ENCODE data around the gene TXNRD3. TPM values are rescaled to one million over a fixed set of nuclear protein-coding genes. Genes with fewer than 3 reads are reported as not detected.

Gene TXNRD3
- total and polyA plus RNA-seq, 2 of the 4 experiments (the other 2 are of a cell fraction), result 3.9 to 8.4 TPM

GRCh38 chr3:126703512-126704493, 48.9 kb upstream of the TXNRD3 start, which contains the start of gene CHCHD6 (continued):
- TF ChIP-seq MXI1 (IDR thresholded peaks at IDR 0.05; ENCODE audit: borderline replicate concordance, low read depth, low read length), result peak; percentile 81; the same call in 1 of the 2 replicates
- no peak for TF ChIP-seq USF2 (IDR thresholded peaks at IDR 0.05; ENCODE audit: low read depth, low read length)

GRCh38 chr3:126699011-126699410, 44.1 kb upstream of the TXNRD3 start:
- Histone ChIP-seq H2BK20ac (ENCODE audit: low read depth, low read length) (no peak overlapping the region), H2AK5ac (ENCODE audit: low read depth, low read length) (no peak overlapping the region), H3K27me3 (ENCODE audit: control insufficient read depth, insufficient read depth, low read length) (peaks cover 17% of the 10 kb centered on the region), H3K27ac (ENCODE audit: insufficient read depth, low read length) (no peak overlapping the region), H4K20me1 (ENCODE audit: insufficient read depth, low read length) (no peaks in the 10 kb centered on the region), H2BK15ac (ENCODE audit: low read depth, low read length) (no peak overlapping the region), H3K9ac (ENCODE audit: low read depth, low read length) (no peak overlapping the region), H2AK9ac (replicated peaks; ENCODE audit: low read depth, low read length, poor library complexity) (no peak overlapping the region), H2BK120ac (ENCODE audit: low read depth, low read length) (no peak overlapping the region), H3K4ac (ENCODE audit: low read depth, low read length) (no peak overlapping the region), H2AFZ (replicated peaks; ENCODE audit: low read length, poor library complexity) (no peak overlapping the region), H3K4me1 (ENCODE audit: control insufficient read depth, insufficient read depth, low read length) (peaks cover 3% of the 10 kb centered on the region; the same call in 1 of the 2 replicates), H4K8ac (ENCODE audit: low read depth in 2 of 2, low read length in 2 of 2) (no peak overlapping the region), H3K9me3 (ENCODE audit: control insufficient read depth, insufficient read depth, low read length) (no peaks in the 10 kb centered on the region), H3K4me3 (ENCODE audit: insufficient read depth, low read depth, low read length) (no peak overlapping the region), H3K23ac (ENCODE audit: low read depth, low read length) (no peak overlapping the region), H3K18ac (ENCODE audit: low read depth, low read length) (no peak overlapping the region), H3K4me2 (ENCODE audit: low read depth, low read length) (no peak overlapping the region), H3K56ac (ENCODE audit: extremely low read depth, insufficient read depth, low read length) (no peak overlapping the region), H3K79me1 (ENCODE audit: low read depth in 1 of 2, low read length in 2 of 2) (no peaks in the 10 kb centered on the region), H3K9me1 (ENCODE audit: insufficient read depth, low read length) (no peaks in the 10 kb centered on the region), H4K91ac (ENCODE audit: insufficient read depth, low read depth, low read length) (no peak overlapping the region), H3K36me3 (ENCODE audit: control insufficient read depth, insufficient read depth, low read length) (no peaks in the 10 kb centered on the region), H2BK5ac (ENCODE audit: low read depth, low read length, poor library complexity, severe bottlenecking) (no peak overlapping the region), H4K5ac (ENCODE audit: low read depth, low read length) (no peak overlapping the region), H3K14ac (replicated peaks; ENCODE audit: low read depth, low read length) (no peak overlapping the region)
- ChIA-PET POLR2A (ENCODE audit: unreplicated experiment) (no interaction called here), CTCF (no interaction called here)
- intact Hi-C loops (cut with micrococcal nuclease), result no loop called here
- no peak for DNase-seq
- dilution Hi-C loops (cut with HindIII; ENCODE audit: low sequenced_read_pairs, unreplicated experiment), result no loop called here
- no TSS peak for BruUV-seq (replicated peaks)
- ATAC-seq (ENCODE audit: low read depth), result no peak
- TF ChIP-seq RAD21 (IDR thresholded peaks at IDR 0.05; ENCODE audit: low read length) (no peak), USF2 (IDR thresholded peaks at IDR 0.05; ENCODE audit: low read depth, low read length) (no peak)
- in situ Hi-C loops (cut with MboI; ENCODE audit: low sequenced_read_pairs), result no loop called here
- no CpG with 5 or more reads among the region's 7 CpGs for WGBS, 2 experiments (ENCODE audit: extremely low coverage in 2 of 2, insufficient read length in 1 of 2)
